Natural killer cell treated with Interleukin-12 subunit alpha and Interleukin-12 subunit beta and Interleukin-15 and Interleukin-18, amount 100 ng/mL, for 72 hours (primary cell): Measurements from ENCODE around the gene KRT5. TPM values are rescaled to one million over a fixed set of nuclear protein-coding genes. Genes with fewer than 3 reads are reported as not detected.

Experiments used
- ATAC-seq, 2 donors: fragments of 150-1000 bp; cut with Tn5 transposase in 1 of 2; sonication (Bioruptor Pico), chemical (Tn5 transposase) in 1 of 2; 2 replicates each; pipeline ENCODE4 v1.10.0; 2021
- DNase-seq: peaks from one replicate; pipeline ENCODE4 v3.0.0; 2022; ENCODE audit warnings: low spot score
- H3K27ac Mint-ChIP-seq, 2 donors: 1 replicate in 1 of 2; 2 replicates in 1 of 2; pipeline ENCODE4 v1.8.0; 2022; ENCODE audit warnings: mixed read lengths in 2 of 2, mild to moderate bottlenecking in 1 of 2, moderate library complexity in 1 of 2
- H3K27me3 Mint-ChIP-seq, 2 donors: 1 replicate in 1 of 2; 2 replicates in 1 of 2; pipeline ENCODE4 v1.8.0; 2022; ENCODE audit warnings: mixed read lengths in 2 of 2
- H3K36me3 Mint-ChIP-seq: one replicate; pipeline ENCODE4 v1.8.0; 2022; ENCODE audit warnings: mixed read lengths
- H3K4me1 Mint-ChIP-seq, 2 donors: 1 replicate in 1 of 2; 2 replicates in 1 of 2; pipeline ENCODE4 v1.8.0; 2022; ENCODE audit warnings: low read depth in 2 of 2, mixed read lengths in 2 of 2, mild to moderate bottlenecking in 1 of 2
- H3K4me3 Mint-ChIP-seq: one replicate; pipeline ENCODE4 v1.8.0; 2022; ENCODE audit warnings: mixed read lengths
- H3K9me3 Mint-ChIP-seq: 2 replicates; pipeline ENCODE4 v1.8.0; 2022; ENCODE audit warnings: mixed read lengths
- total RNA-seq, 2 donors: library from RNA; stranded (reverse); gene quantifications; one replicate each; pipeline ENCODE4 v1.2.3, GENCODE V29; 2022

Gene KRT5
- total RNA-seq, 2 donors from 2014 or later = not detected

GRCh38 chr12:52530905-52531304 is 10.7 kb upstream of the KRT5 start:
- no peaks in the 10 kb centered on the region for H3K36me3 Mint-ChIP-seq
- DNase-seq (peak; percentile 49), ATAC-seq (no peak)
- no peaks in the 10 kb centered on the region for H3K9me3 Mint-ChIP-seq
- H3K4me3 Mint-ChIP-seq = no peak overlapping the region
- H3K27ac Mint-ChIP-seq = no peak overlapping the region
- H3K27me3 Mint-ChIP-seq = peaks cover 0 to 3% of the 10 kb centered on the region in 2 donors
- H3K4me1 Mint-ChIP-seq = peaks cover 12 to 32% of the 10 kb centered on the region in 2 donors

- DNase-seq (peak; percentile 26), ATAC-seq (no peak)
- no peaks in the 10 kb centered on the region for H3K36me3 Mint-ChIP-seq
- H3K27me3 Mint-ChIP-seq = peaks cover 0 to 3% of the 10 kb centered on the region in 2 donors
- no peak overlapping the region for H3K27ac Mint-ChIP-seq
- H3K9me3 Mint-ChIP-seq = no peaks in the 10 kb centered on the region
- peaks cover 12 to 37% of the 10 kb centered on the region in 2 donors for H3K4me1 Mint-ChIP-seq
- no peak overlapping the region for H3K4me3 Mint-ChIP-seq
These were observed 10.2 kb upstream of the KRT5 start for GRCh38 chr12:52530366-52530765.

- no peak for ATAC-seq
- H3K9me3 Mint-ChIP-seq = no peaks in the 10 kb centered on the region
- no peak overlapping the region for H3K4me3 Mint-ChIP-seq
- H3K36me3 Mint-ChIP-seq = no peaks in the 10 kb centered on the region
- H3K27me3 Mint-ChIP-seq = peaks cover 0 to 3% of the 10 kb centered on the region in 2 donors
- H3K4me1 Mint-ChIP-seq = peaks cover 12 to 42% of the 10 kb centered on the region in 2 donors
- H3K27ac Mint-ChIP-seq = no peak overlapping the region
- DNase-seq = peak; percentile 16
These were observed 9.7 kb upstream of the KRT5 start for GRCh38 chr12:52529846-52530245.

GRCh38 chr12:52529417-52529816 is 9.2 kb upstream of the KRT5 start:
- peaks cover 12 to 42% of the 10 kb centered on the region in 2 donors for H3K4me1 Mint-ChIP-seq
- no peak overlapping the region for H3K4me3 Mint-ChIP-seq
- ATAC-seq = no peak
- H3K36me3 Mint-ChIP-seq = no peaks in the 10 kb centered on the region
- H3K9me3 Mint-ChIP-seq = no peaks in the 10 kb centered on the region
- peaks cover 0 to 3% of the 10 kb centered on the region in 2 donors for H3K27me3 Mint-ChIP-seq
- peak; percentile 13 for DNase-seq
- no peak overlapping the region for H3K27ac Mint-ChIP-seq

GRCh38 chr12:52528641-52529143 is 8.5 kb upstream of the KRT5 start:
- DNase-seq = peak; percentile 51
- H3K36me3 Mint-ChIP-seq = no peaks in the 10 kb centered on the region
- no peak overlapping the region for H3K27ac Mint-ChIP-seq
- H3K4me3 Mint-ChIP-seq = no peak overlapping the region
- H3K4me1 Mint-ChIP-seq = peaks cover 12 to 42% of the 10 kb centered on the region in 2 donors
- H3K27me3 Mint-ChIP-seq = peaks cover 0 to 3% of the 10 kb centered on the region in 2 donors
- no peak for ATAC-seq
- no peaks in the 10 kb centered on the region for H3K9me3 Mint-ChIP-seq

- DNase-seq (peak; percentile 49), ATAC-seq (no peak)
- Mint-ChIP-seq H3K27me3 (peaks cover 0 to 3% of the 10 kb centered on the region in 2 donors), H3K4me3 (peak overlapping the region; percentile 44), H3K4me1 (peaks cover 12 to 39% of the 10 kb centered on the region in 2 donors), H3K36me3 (no peaks in the 10 kb centered on the region), H3K27ac (peak overlapping the region in 1 of 2 donors; percentile 64), H3K9me3 (no peaks in the 10 kb centered on the region)
These were observed 7.1 kb upstream of the KRT5 start for GRCh38 chr12:52527121-52527800.

GRCh38 chr12:52526511-52526951 is 6.3 kb upstream of the KRT5 start:
- H3K36me3 Mint-ChIP-seq = no peaks in the 10 kb centered on the region
- peak overlapping the region; percentile 44 for H3K4me3 Mint-ChIP-seq
- peaks cover 12 to 35% of the 10 kb centered on the region in 2 donors for H3K4me1 Mint-ChIP-seq
- H3K27me3 Mint-ChIP-seq = peaks cover 0 to 2% of the 10 kb centered on the region in 2 donors
- peak; percentile 62 to 69 for ATAC-seq
- H3K27ac Mint-ChIP-seq = peak overlapping the region in 1 of 2 donors; percentile 64
- H3K9me3 Mint-ChIP-seq = no peaks in the 10 kb centered on the region
- DNase-seq = peak; percentile 46

GRCh38 chr12:52525661-52526499 is 5.7 kb upstream of the KRT5 start:
- DNase-seq = peak; percentile 31
- no peak for ATAC-seq
- H3K4me1 Mint-ChIP-seq = peaks cover 12 to 33% of the 10 kb centered on the region in 2 donors
- H3K27me3 Mint-ChIP-seq = peaks cover 0 to 2% of the 10 kb centered on the region in 2 donors
- H3K36me3 Mint-ChIP-seq = no peaks in the 10 kb centered on the region
- no peak overlapping the region for H3K4me3 Mint-ChIP-seq
- peak overlapping the region in 1 of 2 donors; percentile 64 for H3K27ac Mint-ChIP-seq
- H3K9me3 Mint-ChIP-seq = no peaks in the 10 kb centered on the region

GRCh38 chr12:52524898-52525591 is 4.9 kb upstream of the KRT5 start:
- DNase-seq = no peak
- no peak overlapping the region for H3K27ac Mint-ChIP-seq
- no peaks in the 10 kb centered on the region for H3K9me3 Mint-ChIP-seq
- H3K36me3 Mint-ChIP-seq = no peaks in the 10 kb centered on the region
- H3K27me3 Mint-ChIP-seq = peaks cover 0 to 2% of the 10 kb centered on the region in 2 donors
- no peak for ATAC-seq
- H3K4me3 Mint-ChIP-seq = no peak overlapping the region
- peaks cover 12 to 33% of the 10 kb centered on the region in 2 donors for H3K4me1 Mint-ChIP-seq

- H3K4me1 Mint-ChIP-seq = peaks cover 12 to 30% of the 10 kb centered on the region in 2 donors
- no peak overlapping the region for H3K4me3 Mint-ChIP-seq
- H3K36me3 Mint-ChIP-seq = no peaks in the 10 kb centered on the region
- ATAC-seq (no peak), DNase-seq (no peak)
- H3K27me3 Mint-ChIP-seq = peaks cover 0 to 2% of the 10 kb centered on the region in 2 donors
- H3K9me3 Mint-ChIP-seq = no peaks in the 10 kb centered on the region
- H3K27ac Mint-ChIP-seq = no peak overlapping the region
These were observed 4.2 kb upstream of the KRT5 start for GRCh38 chr12:52524241-52524897.

- DNase-seq = no peak
- H3K4me3 Mint-ChIP-seq = no peak overlapping the region
These were observed 3.6 kb upstream of the KRT5 start for GRCh38 chr12:52523824-52524223.

GRCh38 chr12:52522346-52523011 is 2.3 kb upstream of the KRT5 start:
- Mint-ChIP-seq H3K27ac (no peak overlapping the region), H3K4me1 (peaks cover 12 to 22% of the 10 kb centered on the region in 2 donors), H3K4me3 (no peak overlapping the region), H3K36me3 (no peaks in the 10 kb centered on the region), H3K9me3 (no peaks in the 10 kb centered on the region), H3K27me3 (peaks cover 0 to 2% of the 10 kb centered on the region in 2 donors)
- ATAC-seq (no peak), DNase-seq (no peak)

More at GRCh38 chr12:52523824-52524223, 3.6 kb upstream of the KRT5 start:
- Mint-ChIP-seq H3K27ac (no peak overlapping the region), H3K27me3 (peaks cover 0 to 2% of the 10 kb centered on the region in 2 donors), H3K9me3 (no peaks in the 10 kb centered on the region), H3K36me3 (no peaks in the 10 kb centered on the region), H3K4me1 (peaks cover 12 to 30% of the 10 kb centered on the region in 2 donors)
- ATAC-seq = no peak
